Uterus (tissue), 4 donors: ENCODE measurements around the gene CAMK2B. TPM values are rescaled to one million over a fixed set of nuclear protein-coding genes. Genes with fewer than 3 reads are reported as not detected.

Experiments
- DNase-seq, 2 donors: peaks; one replicate each; pipeline ENCODE4 v3.0.0-alpha.2; 2019 to 2020
- H3K27ac ChIP-seq, 2 donors: fragments of 200-600 bp; sonication (generic); 1 replicate in 1 of 2; 2 replicates in 1 of 2; pipeline ENCODE4 v1.5.1; 2016 to 2018
- H3K27me3 ChIP-seq, 2 donors: fragments of 200-600 bp; sonication (generic); one replicate each; pipeline ENCODE4 v1.5.1; 2018 to 2019; ENCODE audit warnings: control low read depth in 1 of 2
- H3K36me3 ChIP-seq, 2 donors: fragments of 200-600 bp; sonication (generic); one replicate each; pipeline ENCODE4 v1.5.1; 2019; ENCODE audit warnings: control low read depth in 1 of 2
- H3K4me1 ChIP-seq, 2 donors: fragments of 200-600 bp; sonication (generic); one replicate each; pipeline ENCODE4 v1.5.1; 2018 to 2019; ENCODE audit warnings: control low read depth in 1 of 2
- H3K4me3 ChIP-seq, 2 donors: fragments of 200-600 bp; sonication (generic); 1 replicate in 1 of 2; 2 replicates in 1 of 2; pipeline ENCODE4 v1.5.1; 2018 to 2019; ENCODE audit warnings: mild to moderate bottlenecking in 1 of 2
- H3K9me3 ChIP-seq, 2 donors: fragments of 200-600 bp; sonication (generic); one replicate each; pipeline ENCODE4 v1.5.1; 2019; ENCODE audit warnings: control low read depth in 1 of 2
- POLR2A ChIP-seq, 2 donors: fragments of 450-650 bp; IDR thresholded peaks; one replicate each; pipeline ENCODE4 v1.6.1; 2016; ENCODE audit warnings: antibody characterized with exemption in 2 of 2, mild to moderate bottlenecking in 1 of 2, moderate library complexity in 1 of 2
- intact Hi-C: fragments of 100-400 bp; cut with DNase I; formaldehyde crosslinking; loops from one replicate; pipeline ENCODE4 v1.15.1; 2023; ENCODE audit warnings: low total_unique reads
- total RNA-seq, 4 donors: library from RNA; depleted of rRNA in 3 of 4; stranded (reverse); fragments of >200 nt in 3 of 4; gene quantifications; one replicate each; pipeline versions ENCODE4 v1.1.0 to v1.2.4, GENCODE V29; 2014 to 2023
- TF ChIP-seq, protein P1 (sequence below), 4 experiments: fragments of 200-600 bp in 2 of 4; fragments of 450-650 bp in 2 of 4; sonication (generic) in 2 of 4; IDR thresholded peaks; one replicate each; pipeline ENCODE4 v1.5.1; 2016 to 2019; ENCODE audit warnings: antibody characterized with exemption in 4 of 4, mild to moderate bottlenecking in 2 of 4, moderate library complexity in 1 of 4
- donor health status: DM: yes; HTN: yes; CAD: no.

CAMK2B gene
- total RNA-seq, 4 donors from 2014 or later: 0.40 to 1.1 TPM; not detected in 2

DNA sequence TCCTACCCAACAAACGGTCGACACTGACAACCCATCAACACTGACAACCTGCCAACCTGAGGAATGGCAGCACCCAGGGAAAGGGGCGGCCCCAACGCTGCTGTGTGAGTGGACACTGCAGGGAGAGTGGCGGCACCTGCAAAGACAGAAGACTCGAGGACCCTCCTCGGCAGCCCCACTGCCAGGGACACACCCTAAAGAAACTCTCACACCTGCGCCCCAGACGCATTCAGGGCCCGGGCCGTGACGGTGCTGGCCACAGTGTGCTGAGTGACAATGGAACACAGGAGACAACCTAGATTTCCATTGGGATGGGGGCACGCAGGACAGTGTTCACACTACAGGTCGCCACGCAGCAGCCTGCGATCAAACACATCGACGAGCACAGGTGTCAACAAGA lies 3.6 kb downstream of the CAMK2B start:
- Histone ChIP-seq H3K4me3 (no peak overlapping the region), H3K27me3 (peaks cover 0 to 9% of the 10 kb centered on the region in 2 donors), H3K4me1 (peaks cover 0 to 5% of the 10 kb centered on the region in 2 donors), H3K9me3 (no peaks in the 10 kb centered on the region), H3K36me3 (no peaks in the 10 kb centered on the region), H3K27ac (no peak overlapping the region)
- intact Hi-C loops: no loop called here
- TF ChIP-seq, protein P1, sequence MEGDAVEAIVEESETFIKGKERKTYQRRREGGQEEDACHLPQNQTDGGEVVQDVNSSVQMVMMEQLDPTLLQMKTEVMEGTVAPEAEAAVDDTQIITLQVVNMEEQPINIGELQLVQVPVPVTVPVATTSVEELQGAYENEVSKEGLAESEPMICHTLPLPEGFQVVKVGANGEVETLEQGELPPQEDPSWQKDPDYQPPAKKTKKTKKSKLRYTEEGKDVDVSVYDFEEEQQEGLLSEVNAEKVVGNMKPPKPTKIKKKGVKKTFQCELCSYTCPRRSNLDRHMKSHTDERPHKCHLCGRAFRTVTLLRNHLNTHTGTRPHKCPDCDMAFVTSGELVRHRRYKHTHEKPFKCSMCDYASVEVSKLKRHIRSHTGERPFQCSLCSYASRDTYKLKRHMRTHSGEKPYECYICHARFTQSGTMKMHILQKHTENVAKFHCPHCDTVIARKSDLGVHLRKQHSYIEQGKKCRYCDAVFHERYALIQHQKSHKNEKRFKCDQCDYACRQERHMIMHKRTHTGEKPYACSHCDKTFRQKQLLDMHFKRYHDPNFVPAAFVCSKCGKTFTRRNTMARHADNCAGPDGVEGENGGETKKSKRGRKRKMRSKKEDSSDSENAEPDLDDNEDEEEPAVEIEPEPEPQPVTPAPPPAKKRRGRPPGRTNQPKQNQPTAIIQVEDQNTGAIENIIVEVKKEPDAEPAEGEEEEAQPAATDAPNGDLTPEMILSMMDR (IDR thresholded peaks at IDR 0.05): no peak
- no peak for TF ChIP-seq POLR2A (IDR thresholded peaks at IDR 0.05)
- DNase-seq: no peak

DNA sequence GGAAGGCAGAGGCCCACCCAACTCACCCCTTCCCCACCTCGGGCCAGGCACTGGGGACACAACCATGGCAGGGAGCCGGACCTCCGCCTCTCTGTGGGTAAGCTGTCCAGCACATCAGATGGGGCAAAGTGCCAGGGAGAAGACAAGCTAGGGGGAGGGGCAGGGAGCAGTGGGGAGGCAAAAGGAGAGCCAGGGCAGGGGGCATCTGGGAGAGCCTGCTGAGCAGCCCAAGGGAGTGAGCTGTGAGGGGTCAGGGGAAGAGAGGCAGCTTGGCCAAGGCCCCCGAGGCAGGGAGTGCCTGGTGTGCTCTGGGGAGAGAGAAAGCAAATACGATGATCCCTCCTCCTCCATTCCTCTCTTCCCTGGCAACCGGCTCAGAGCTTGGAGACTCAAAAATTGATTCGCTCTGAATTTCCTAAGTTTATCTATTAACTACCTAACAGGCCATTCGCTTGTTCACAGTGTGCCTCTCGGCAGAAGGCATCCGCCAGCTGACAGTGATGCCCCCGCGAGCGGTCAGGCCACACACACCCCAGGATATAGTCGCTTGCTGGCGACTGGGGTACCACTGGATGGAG lies 4.5 kb downstream of the CAMK2B start:
- no peaks in the 10 kb centered on the region for H3K36me3 ChIP-seq
- no peak for DNase-seq
- no peaks in the 10 kb centered on the region for H3K9me3 ChIP-seq
- no peak overlapping the region for H3K27ac ChIP-seq
- no peak for TF ChIP-seq POLR2A (IDR thresholded peaks at IDR 0.05)
- TF ChIP-seq, protein P1 (IDR thresholded peaks at IDR 0.05): no peak
- intact Hi-C loops: no loop called here
- H3K27me3 ChIP-seq: peaks cover 0 to 6% of the 10 kb centered on the region in 2 donors
- H3K4me3 ChIP-seq: no peak overlapping the region
- H3K4me1 ChIP-seq: peaks cover 0 to 5% of the 10 kb centered on the region in 2 donors

DNA sequence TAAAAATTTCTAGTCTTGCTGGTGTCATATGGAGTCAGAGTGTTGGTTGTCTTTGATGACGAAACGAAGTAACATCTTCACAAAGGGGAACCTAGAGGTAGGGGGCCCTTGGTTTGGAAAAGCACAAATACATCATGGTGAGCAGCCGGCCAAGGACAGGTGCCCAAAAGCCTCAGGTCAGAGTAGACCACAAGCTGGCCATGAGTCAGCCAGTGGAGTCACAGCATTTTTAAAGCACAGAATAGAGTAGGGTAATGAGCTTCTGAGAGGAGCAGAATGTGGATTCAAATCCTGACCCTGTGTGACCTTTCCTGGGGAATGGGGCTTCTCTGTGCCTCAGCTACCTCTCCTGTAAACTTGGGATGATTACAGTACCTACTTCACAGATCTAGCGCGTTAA lies 5.3 kb downstream of the CAMK2B start:
- no peak for TF ChIP-seq POLR2A (IDR thresholded peaks at IDR 0.05)
- TF ChIP-seq, protein P1 (IDR thresholded peaks at IDR 0.05): no peak
- Histone ChIP-seq H3K27me3 (peaks cover 0 to 6% of the 10 kb centered on the region in 2 donors), H3K4me3 (no peak overlapping the region), H3K36me3 (no peaks in the 10 kb centered on the region), H3K9me3 (no peaks in the 10 kb centered on the region), H3K4me1 (peaks cover 0 to 5% of the 10 kb centered on the region in 2 donors), H3K27ac (no peak overlapping the region)
- intact Hi-C loops: no loop called here
- no peak for DNase-seq

DNA sequence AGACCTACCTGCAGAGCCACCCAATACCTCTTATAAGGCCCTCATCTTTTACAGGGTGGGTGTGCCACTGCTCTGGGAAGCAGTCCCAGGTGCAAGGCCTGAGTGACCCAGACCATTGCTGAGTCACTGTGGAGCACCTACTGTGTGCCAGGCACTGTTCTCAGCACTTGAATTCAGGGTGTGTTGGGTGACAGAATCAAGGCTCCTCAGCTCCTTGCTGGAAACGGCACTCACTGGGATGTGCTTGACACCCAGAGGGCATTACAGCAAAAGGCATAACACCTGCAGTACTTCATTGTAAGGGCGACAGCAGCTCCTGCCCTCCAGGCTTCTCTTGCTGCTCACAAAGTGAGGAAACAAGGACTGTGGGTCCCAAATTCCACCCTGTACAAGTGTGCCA lies 7.1 kb downstream of the CAMK2B start:
- no peaks in the 10 kb centered on the region for H3K27me3 ChIP-seq
- no peaks in the 10 kb centered on the region for H3K4me1 ChIP-seq
- intact Hi-C loops: no loop called here
- H3K27ac ChIP-seq: no peak overlapping the region
- H3K36me3 ChIP-seq: no peaks in the 10 kb centered on the region
- TF ChIP-seq, protein P1 (IDR thresholded peaks at IDR 0.05): no peak
- no peak for TF ChIP-seq POLR2A (IDR thresholded peaks at IDR 0.05)
- no peak overlapping the region for H3K4me3 ChIP-seq
- no peak for DNase-seq
- H3K9me3 ChIP-seq: peaks cover 0 to 4% of the 10 kb centered on the region in 2 donors

DNA sequence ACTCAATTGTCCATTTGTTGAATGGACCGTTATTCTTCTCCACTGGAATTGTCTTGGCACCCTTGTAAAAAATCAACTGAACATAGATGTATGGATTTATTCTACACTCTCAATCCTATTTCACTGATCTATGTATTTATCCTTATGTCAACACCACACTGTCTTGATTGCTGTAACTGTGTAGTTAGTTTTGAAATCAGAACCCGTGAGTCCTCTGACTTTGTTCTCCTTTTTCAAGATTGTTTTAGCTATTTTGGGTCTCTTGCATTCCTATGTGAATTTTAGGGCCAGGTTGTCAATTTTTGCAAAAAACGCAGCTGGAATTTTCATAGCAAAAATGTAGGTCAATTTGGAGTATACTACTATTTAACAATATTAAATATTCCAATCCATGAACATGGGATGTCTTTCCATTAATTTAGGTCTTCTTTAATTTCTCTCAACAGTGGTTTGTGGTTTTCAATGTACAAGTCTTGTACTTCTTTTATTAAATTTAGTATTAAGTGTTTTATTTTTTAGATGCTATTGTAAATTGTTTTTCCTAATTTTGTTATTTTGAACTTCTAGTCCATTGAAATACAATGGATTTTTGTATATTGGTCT lies 10.0 kb downstream of the CAMK2B start:
- DNase-seq: no peak
- no peaks in the 10 kb centered on the region for H3K4me1 ChIP-seq
- TF ChIP-seq POLR2A (IDR thresholded peaks at IDR 0.05): no peak
- TF ChIP-seq, protein P1 (IDR thresholded peaks at IDR 0.05): no peak
- H3K27me3 ChIP-seq: no peaks in the 10 kb centered on the region
- intact Hi-C loops: no loop called here
- no peak overlapping the region for H3K4me3 ChIP-seq
- H3K9me3 ChIP-seq: peaks cover 0 to 4% of the 10 kb centered on the region in 2 donors
- no peaks in the 10 kb centered on the region for H3K36me3 ChIP-seq
- H3K27ac ChIP-seq: no peak overlapping the region
